ENCODE measurements around the gene DYNC2H1. TPM values are rescaled to one million over a fixed set of nuclear protein-coding genes. Genes with fewer than 3 reads are reported as not detected.

Gene DYNC2H1, protein sequence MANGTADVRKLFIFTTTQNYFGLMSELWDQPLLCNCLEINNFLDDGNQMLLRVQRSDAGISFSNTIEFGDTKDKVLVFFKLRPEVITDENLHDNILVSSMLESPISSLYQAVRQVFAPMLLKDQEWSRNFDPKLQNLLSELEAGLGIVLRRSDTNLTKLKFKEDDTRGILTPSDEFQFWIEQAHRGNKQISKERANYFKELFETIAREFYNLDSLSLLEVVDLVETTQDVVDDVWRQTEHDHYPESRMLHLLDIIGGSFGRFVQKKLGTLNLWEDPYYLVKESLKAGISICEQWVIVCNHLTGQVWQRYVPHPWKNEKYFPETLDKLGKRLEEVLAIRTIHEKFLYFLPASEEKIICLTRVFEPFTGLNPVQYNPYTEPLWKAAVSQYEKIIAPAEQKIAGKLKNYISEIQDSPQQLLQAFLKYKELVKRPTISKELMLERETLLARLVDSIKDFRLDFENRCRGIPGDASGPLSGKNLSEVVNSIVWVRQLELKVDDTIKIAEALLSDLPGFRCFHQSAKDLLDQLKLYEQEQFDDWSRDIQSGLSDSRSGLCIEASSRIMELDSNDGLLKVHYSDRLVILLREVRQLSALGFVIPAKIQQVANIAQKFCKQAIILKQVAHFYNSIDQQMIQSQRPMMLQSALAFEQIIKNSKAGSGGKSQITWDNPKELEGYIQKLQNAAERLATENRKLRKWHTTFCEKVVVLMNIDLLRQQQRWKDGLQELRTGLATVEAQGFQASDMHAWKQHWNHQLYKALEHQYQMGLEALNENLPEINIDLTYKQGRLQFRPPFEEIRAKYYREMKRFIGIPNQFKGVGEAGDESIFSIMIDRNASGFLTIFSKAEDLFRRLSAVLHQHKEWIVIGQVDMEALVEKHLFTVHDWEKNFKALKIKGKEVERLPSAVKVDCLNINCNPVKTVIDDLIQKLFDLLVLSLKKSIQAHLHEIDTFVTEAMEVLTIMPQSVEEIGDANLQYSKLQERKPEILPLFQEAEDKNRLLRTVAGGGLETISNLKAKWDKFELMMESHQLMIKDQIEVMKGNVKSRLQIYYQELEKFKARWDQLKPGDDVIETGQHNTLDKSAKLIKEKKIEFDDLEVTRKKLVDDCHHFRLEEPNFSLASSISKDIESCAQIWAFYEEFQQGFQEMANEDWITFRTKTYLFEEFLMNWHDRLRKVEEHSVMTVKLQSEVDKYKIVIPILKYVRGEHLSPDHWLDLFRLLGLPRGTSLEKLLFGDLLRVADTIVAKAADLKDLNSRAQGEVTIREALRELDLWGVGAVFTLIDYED (N-terminal part only)
- 10 to 100 TPM; 34.5 to 48.2 (median 38.4) TPM for polyA plus RNA-seq (ENCODE audit: insufficient read length in 4 of 4)

DNA sequence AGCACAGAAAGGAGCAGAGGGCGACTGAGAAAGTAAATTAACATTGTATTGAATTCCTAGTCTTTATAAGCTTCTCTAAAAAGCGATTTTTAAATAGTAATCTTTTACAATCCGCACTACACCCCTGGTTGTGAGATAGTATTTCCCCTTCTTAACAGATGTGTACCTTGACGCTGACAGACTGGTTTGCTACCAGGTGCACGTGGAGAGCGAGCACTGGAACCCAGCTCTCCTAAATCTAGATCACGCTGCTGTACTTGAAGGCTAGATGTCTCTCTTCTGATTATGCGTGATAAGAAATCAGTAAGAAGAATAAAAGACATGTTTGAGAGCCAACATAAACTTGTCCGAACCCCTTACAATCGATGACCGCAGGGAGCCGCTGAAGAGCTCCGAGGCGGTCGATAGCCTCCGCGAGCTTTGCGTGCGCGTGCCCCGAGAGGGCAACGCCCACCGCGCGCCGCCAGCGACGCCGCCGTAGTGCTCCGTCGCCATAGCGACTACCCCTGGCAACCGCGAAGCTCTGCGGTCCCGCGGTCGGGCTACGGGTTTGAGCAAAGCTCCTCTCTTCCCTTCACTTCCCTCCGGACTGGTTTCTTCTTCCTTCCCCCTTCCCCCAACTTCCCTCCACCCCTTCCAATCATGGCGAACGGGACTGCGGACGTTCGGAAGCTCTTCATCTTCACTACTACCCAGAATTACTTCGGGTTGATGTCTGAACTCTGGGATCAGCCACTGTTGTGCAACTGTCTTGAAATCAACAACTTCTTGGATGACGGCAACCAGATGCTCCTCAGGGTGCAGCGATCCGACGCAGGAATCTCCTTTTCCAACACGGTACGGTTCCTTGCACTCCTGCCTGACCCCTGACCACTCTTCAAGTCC, at the start of gene DYNC2H1:
Gene DYNC2H1 (plus strand): TSS at position 494 of the 885 bp plus-strand sequence. CDS start 149 bp downstream, at position 643.
- peak; percentile 63 to 85 (median 82) for DNase-seq (ENCODE audit: low read depth in 4 of 4, low spot score in 2 of 4)

GRCh38 chr11:103061656-103062055, 47.6 kb upstream of the DYNC2H1 start:
- DNase-seq (ENCODE audit: low read depth in 4 of 4, low spot score in 2 of 4), result no peak

DNA sequence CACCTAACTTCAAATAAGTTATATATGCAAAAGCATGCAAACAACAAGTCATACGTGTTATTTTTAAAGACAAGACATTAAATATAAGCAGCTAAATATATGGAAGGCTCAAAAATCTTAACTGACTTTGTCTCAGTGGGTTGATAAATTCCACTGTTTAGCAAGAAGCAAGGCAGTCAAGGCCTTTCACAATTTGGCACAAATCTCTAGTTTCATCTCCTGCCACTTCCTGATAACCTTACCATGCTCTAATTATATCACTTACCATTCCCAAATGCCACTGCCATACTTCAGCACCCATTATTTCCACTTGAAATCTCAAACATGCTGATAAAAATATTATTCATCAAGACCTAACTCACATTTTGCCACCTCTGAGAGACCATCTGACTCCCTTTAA, 42.1 kb upstream of the DYNC2H1 start:
- no peak for DNase-seq (ENCODE audit: low read depth in 4 of 4, low spot score in 2 of 4)

DNA sequence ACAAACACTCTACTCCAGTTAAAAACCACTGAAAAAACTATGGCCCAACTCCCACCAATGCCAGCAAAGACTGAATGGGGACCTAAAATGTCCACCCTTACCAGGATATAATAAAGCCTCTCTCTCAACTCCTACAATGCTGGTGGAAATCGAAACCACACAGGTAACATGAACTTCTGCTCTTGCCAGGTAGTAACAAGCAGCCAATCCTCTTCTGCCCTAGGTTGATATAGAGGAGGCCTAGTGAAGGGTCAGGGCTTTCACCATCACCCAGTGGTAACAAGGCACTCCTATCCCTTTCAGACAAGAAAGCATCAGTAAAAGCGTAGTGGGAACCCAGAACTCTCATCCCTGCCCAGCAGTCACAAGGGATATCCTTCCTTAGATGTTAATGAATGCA, 39.9 kb upstream of the DYNC2H1 start:
- DNase-seq (ENCODE audit: low read depth in 4 of 4, low spot score in 2 of 4), result no peak

DNA sequence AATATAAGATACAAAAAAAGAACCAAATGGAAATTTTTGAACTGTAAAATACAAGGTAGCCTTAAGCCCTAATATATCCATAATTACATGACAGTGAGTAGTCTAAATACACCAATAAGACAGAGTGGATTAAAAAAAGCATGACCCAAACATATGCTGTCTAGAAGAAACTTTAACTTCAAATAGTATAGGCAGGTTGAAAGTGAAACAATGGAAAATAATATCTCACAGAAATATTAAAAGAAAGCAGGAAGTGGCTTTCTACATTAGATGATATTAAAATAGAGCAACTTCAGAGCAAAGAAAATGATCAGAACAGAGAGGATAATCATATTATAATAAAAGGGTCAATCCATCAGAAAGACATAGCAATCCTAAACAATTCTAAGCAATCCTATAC, 39.1 kb upstream of the DYNC2H1 start:
- DNase-seq (ENCODE audit: low read depth in 4 of 4, low spot score in 2 of 4), result no peak

- no peak for DNase-seq (ENCODE audit: low read depth in 4 of 4, low spot score in 2 of 4)
Observed at GRCh38 chr11:103071008-103071407, 38.2 kb upstream of the DYNC2H1 start.

- DNase-seq (ENCODE audit: low read depth in 4 of 4, low spot score in 2 of 4), result no peak
Observed at GRCh38 chr11:103076361-103076760, 32.9 kb upstream of the DYNC2H1 start.

DNA sequence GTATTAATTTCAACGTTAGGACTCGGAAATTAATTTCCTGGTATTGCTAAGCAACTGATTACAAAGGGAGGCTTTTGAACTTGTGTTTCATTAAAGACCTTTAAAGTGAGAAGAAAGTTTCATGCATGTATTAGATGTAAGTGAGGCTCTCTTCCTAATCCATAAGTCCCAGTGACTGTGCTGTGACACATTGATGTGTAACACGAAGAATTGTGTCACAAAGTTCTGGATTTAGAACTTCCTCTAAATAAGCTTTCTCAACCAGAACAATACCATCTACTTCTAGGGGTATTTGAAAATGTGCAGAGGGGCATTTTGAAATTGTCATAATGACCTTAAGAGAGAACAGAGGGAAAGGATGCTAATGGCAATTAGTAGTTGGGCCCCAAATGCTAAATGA, 31.7 kb upstream of the DYNC2H1 start:
- no peak for DNase-seq (ENCODE audit: low read depth in 4 of 4, low spot score in 2 of 4)

DNA sequence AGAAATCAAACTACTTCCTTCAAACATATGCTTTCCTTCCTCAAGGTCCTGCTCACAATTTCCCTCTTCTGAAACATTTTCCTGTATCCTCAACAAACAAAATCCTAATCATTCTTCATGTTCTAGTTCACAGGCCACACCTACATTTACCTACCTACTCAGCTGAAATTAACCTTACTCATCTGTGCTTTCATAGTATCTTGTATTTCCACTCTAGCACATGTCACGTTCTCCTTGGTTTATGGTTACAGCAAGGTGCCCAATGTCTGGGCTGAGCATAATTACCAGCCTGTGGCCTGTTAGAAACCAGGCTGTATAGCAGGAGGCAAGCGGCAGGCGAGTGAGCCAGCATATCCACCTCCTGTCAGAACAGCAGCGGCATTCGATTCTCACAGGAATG, 30.5 kb upstream of the DYNC2H1 start:
- no peak for DNase-seq (ENCODE audit: low read depth in 4 of 4, low spot score in 2 of 4)

DNA sequence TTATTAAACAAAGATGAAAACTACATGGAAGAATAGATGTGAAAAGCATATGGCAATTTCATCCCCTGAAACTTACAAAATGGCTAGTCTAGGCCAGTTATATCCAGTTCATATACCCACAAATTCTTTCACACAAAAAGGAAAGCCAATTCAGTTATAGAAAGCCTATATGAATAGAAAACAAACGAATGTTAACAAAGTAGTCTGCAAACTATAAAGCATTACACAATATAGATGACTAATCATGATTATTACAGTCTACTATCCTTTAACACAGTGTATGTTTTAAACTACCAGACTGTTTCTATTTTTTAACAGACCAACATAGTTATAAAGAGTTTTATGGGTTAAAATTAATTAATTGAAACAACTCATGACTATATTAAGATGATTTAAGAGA, 29.4 kb upstream of the DYNC2H1 start:
- no peak for DNase-seq (ENCODE audit: low read depth in 4 of 4, low spot score in 2 of 4)

DNA sequence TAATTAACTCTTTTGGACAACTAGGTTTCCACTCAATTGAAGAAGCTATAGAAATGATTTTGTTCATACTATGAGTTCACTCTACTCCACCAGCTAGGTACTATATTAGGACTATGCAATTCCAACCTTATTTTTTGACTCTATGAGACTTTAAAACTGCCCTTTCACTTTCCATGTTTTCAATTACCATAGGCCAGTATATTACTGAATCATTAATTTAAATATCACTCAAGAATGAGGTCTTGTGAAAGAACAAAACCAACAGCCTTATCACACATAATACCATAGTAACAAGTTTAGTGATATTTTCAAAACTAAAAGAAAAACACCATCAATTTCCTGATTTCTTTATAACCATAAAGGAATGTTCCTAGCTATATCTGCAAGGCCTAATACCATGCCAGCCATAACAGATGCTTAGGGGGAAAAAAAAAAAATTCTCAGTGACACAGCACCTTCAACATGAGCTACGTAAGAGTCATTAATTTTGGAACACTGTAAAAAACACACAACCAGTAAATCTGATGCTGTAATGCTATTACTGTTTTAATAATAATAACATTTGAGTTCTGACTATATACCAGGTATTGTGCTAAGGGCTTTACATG, 23.4 kb upstream of the DYNC2H1 start:
- DNase-seq (ENCODE audit: low read depth in 4 of 4, low spot score in 2 of 4), result no peak

DNA sequence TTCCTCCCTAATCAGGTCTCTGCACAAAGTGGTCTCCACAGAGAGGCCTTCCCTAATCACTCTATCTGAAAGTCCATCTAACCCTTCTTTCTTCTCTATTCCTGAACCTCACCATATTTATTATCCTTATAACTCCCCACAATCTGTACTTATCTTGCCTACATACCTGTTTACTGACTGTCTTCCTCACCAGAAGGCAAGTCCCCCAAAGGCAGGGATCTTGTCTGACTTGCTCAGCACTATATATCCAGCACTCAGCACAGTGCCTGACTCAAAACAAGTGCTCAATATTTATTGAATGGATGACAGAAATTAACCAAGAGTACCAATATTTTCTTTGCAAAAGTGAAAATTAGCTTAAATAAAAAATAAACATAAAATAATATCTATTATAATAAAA, 22.8 kb upstream of the DYNC2H1 start:
- no peak for DNase-seq (ENCODE audit: low read depth in 4 of 4, low spot score in 2 of 4)

GRCh38 chr11:103091064-103091800, 18.0 kb upstream of the DYNC2H1 start:
- no peak for DNase-seq (ENCODE audit: low read depth in 4 of 4, low spot score in 2 of 4)

- DNase-seq (ENCODE audit: low read depth in 4 of 4, low spot score in 2 of 4), result peak; percentile 80 to 92 (median 88)
Observed at GRCh38 chr11:103091801-103092524, 17.3 kb upstream of the DYNC2H1 start, which contains the start of gene DCUN1D5. Gene DCUN1D5 (minus strand): TSS chr11:103092160. CDS start chr11:103091872, 288 bp downstream.

DNA sequence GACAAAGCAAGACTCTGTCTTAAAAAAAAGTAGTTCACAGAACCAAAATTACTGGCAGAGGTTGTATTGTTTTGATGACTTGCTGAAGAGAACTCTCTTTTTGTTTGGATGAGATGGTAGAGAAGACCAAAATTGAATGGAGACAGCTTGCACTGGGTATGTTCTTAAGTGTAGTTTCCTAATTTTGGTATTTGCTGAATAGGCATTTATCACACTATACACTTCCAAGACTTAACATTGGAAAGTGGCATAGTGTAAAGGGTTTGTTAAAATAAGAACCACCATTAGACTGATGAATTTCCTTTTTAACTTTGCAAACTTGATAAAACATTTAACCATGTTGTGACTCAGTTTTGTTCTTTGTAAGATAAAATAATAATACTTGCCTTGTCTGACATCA, 11.9 kb upstream of the DYNC2H1 start:
- DNase-seq (ENCODE audit: low read depth in 4 of 4, low spot score in 2 of 4), result no peak

DNA sequence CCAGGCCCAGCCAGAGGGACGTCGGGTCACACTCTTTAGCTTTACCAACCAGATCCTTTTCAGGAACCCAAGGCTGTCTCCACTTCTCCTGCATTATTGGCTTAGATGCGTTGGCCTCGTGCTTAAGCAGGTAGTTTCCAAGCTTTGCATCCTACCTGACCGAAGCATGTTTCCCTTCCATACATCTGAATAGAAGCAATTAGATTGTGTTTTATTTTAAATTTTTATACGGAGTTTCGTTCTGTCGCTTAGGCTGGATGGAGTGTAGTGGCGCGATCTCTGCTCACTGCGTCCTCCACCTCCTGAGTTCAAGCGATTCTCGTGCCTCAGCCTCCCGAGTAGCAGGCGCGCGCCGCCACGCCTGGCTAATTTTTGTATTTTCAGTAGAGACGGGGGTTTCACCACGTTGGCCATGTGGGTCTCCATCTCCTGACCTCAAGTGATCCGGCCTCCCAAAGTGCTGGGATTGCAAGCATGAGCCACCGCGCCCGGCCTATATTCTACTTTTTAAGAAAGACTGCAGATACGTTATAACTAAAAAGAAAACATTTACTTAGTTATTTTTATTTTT, 677 bp downstream of the DYNC2H1 start:
- no peak for DNase-seq (ENCODE audit: low read depth in 4 of 4, low spot score in 2 of 4)

DNA sequence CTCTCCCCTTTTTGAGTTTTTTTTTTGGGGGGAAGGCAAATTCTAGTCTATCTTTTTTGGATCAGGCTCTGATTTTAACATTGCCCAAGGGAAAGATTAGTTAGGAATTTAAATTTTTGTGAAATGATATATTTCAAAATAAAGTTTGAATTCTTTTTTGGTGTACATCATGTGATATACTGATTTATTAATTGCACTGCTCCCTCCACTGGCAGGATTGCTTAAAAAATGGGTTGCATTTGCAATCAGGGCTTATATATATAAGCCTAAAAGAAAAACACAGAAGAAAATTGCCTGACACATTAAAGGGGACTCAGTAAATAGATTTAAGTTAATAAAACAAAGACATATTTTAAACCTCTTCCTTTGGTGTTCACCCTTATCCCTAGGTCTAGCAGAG, 1.2 kb downstream of the DYNC2H1 start:
- no peak for DNase-seq (ENCODE audit: low read depth in 4 of 4, low spot score in 2 of 4)

GRCh38 chr11:103111400-103111799, 2.2 kb downstream of the DYNC2H1 start:
- no peak for DNase-seq (ENCODE audit: low read depth in 4 of 4, low spot score in 2 of 4)
